Astrocyte (in vitro differentiated cells and primary cell): ENCODE data around the gene MAN2A1. TPM values are rescaled to one million over a fixed set of nuclear protein-coding genes. Genes with fewer than 3 reads are reported as not detected.

Source experiments
- DNase-seq: peaks from one replicate; pipeline ENCODE4 v3.0.0-alpha.2; 2010; ENCODE audit warnings: low read depth
- FAIRE-seq: peaks from 2 replicates; lab custom pipeline; 2011; peaks lifted over from hg19 to GRCh38; lab: Jason Lieb, UNC
- H2AFZ ChIP-seq: 2 replicates; pipeline ENCODE4 v1.6.0; 2012; ENCODE audit warnings: low read depth, low read length, inconsistent platforms
- H3K27ac ChIP-seq: 2 replicates; pipeline ENCODE4 v1.5.1; 2011; ENCODE audit warnings: low read depth, low read length, inconsistent platforms
- H3K27me3 ChIP-seq: 2 replicates; pipeline ENCODE4 v1.6.0; 2011; ENCODE audit warnings: low read length, inconsistent platforms; ENCODE audit not compliant: insufficient read depth
- H3K36me3 ChIP-seq: 2 replicates; pipeline ENCODE4 v1.5.1; 2011; ENCODE audit warnings: low read length, inconsistent platforms; ENCODE audit not compliant: insufficient read depth
- H3K4me1 ChIP-seq: 2 replicates; pipeline ENCODE4 v1.5.1; 2011; ENCODE audit warnings: low read length, inconsistent platforms; ENCODE audit not compliant: insufficient read depth
- H3K4me2 ChIP-seq: 2 replicates; pipeline ENCODE4 v1.6.0; 2012; ENCODE audit warnings: low read length, inconsistent platforms
- H3K4me3 ChIP-seq: 2 replicates; pipeline ENCODE4 v1.5.1; 2011; ENCODE audit warnings: low read depth, mild to moderate bottlenecking, low read length, inconsistent platforms; ENCODE audit not compliant: insufficient read depth
- H3K79me2 ChIP-seq: 2 replicates; pipeline ENCODE4 v1.6.0; 2012; ENCODE audit warnings: mild to moderate bottlenecking, low read length, inconsistent platforms; ENCODE audit not compliant: insufficient read depth
- H3K9ac ChIP-seq: 2 replicates; pipeline ENCODE4 v1.6.0; 2012; ENCODE audit warnings: mild to moderate bottlenecking, low read length, inconsistent platforms
- H3K9me3 ChIP-seq: 2 replicates; pipeline ENCODE4 v1.5.1; 2012; ENCODE audit warnings: low read depth, mild to moderate bottlenecking, low read length, inconsistent platforms; ENCODE audit not compliant: insufficient read depth
- H4K20me1 ChIP-seq: 2 replicates; pipeline ENCODE4 v1.6.0; 2012; ENCODE audit warnings: low read length, inconsistent platforms; ENCODE audit not compliant: insufficient read depth
- H3K27ac Mint-ChIP-seq: one replicate; pipeline ENCODE4 v1.8.0; 2021; ENCODE audit warnings: mild to moderate bottlenecking, mixed read lengths; ENCODE audit not compliant: unreplicated experiment
- H3K27me3 Mint-ChIP-seq: one replicate; pipeline ENCODE4 v1.8.0; 2021; ENCODE audit warnings: low read depth, mixed read lengths; ENCODE audit not compliant: unreplicated experiment
- H3K36me3 Mint-ChIP-seq: one replicate; pipeline ENCODE4 v1.8.0; 2021; ENCODE audit warnings: low read depth, mixed read lengths; ENCODE audit not compliant: unreplicated experiment
- H3K4me1 Mint-ChIP-seq: one replicate; pipeline ENCODE4 v1.8.0; 2021; ENCODE audit warnings: low read depth, mixed read lengths; ENCODE audit not compliant: unreplicated experiment
- H3K4me3 Mint-ChIP-seq: one replicate; pipeline ENCODE4 v1.8.0; 2021; ENCODE audit warnings: mild to moderate bottlenecking, moderate library complexity, mixed read lengths; ENCODE audit not compliant: unreplicated experiment
- H3K9me3 Mint-ChIP-seq: one replicate; pipeline ENCODE4 v1.8.0; 2021; ENCODE audit warnings: mild to moderate bottlenecking, mixed read lengths; ENCODE audit not compliant: unreplicated experiment
- EZH2 ChIP-seq: IDR thresholded peaks from 2 replicates; pipeline ENCODE4 v1.6.1; 2012; ENCODE audit warnings: mild to moderate bottlenecking, low read length, inconsistent platforms; ENCODE audit not compliant: insufficient read depth
- total RNA-seq: library from RNA; stranded (reverse); gene quantifications from 2 replicates; pipeline ENCODE4 v1.2.1, GENCODE V29; 2021
- TF ChIP-seq, protein P1 (sequence below): IDR thresholded peaks from 2 replicates; pipeline ENCODE4 v1.5.1; 2011; ENCODE audit warnings: low read depth, mild to moderate bottlenecking, inconsistent platforms, low read length, moderate library complexity; ENCODE audit not compliant: insufficient read depth

MAN2A1 gene
- total RNA-seq, 1 donor from 2014 or later = 109 TPM

DNA sequence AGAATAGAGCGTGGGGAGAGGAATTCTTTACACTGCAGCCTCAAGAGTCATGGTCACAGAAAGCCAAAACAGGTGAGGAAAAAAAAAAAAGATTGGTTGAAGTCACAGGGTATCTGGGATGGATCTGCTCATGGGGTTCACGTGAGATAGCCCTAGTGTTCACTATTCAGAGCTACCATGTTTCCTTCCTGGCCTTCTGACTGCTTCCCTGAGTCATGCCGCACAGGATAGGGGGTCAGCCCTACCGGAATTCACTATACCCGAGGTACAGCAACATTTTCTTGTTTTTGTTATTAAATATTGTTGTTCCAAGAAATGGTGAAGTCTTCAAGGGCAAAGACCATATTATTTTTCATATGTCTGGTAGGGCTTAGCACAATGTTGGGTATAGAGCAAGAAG lies 21.5 kb upstream of the MAN2A1 start:
- peaks cover 11% of the 10 kb centered on the region for H3K27me3 Mint-ChIP-seq
- H3K9me3 Mint-ChIP-seq = no peaks in the 10 kb centered on the region

DNA sequence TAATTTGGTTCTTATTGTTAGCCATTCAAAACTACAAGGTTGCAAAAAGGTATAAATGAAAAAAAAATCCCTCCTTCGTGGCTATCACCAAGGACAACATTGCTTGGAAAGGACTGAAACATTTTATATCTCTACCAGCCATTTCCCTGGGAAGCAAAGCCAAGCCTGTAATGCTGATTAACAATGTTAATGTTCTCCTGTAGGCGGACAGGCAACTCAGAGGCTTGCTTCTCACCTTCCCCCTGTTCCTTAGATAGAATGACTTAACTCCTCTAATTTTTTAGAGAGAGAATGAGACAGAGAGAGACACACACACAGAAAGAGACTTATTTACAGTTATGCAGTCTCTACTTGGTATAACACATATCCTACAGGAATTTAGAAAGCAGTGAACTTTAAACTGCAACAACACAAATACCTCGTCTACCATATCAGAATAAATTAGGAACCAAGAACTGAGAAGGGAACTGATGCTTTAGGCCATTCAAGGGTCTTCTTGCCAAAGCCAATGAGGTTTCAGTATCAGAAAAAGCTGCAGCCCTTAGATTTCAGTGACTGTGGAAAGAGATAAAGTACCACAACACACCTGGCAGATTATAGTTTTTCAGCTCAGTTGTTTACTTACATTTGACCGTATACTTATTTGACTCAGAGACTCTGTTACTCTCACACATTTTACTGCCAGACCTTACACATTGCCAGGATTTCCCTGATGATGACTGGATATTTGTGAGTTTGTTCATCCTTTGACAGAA lies 20.9 kb upstream of the MAN2A1 start:
- Histone ChIP-seq H3K27me3 (no peaks in the 10 kb centered on the region), H3K27ac (no peak overlapping the region), H3K4me3 (no peak overlapping the region), H3K9me3 (no peaks in the 10 kb centered on the region), H3K4me1 (no peaks in the 10 kb centered on the region), H2AFZ (no peak overlapping the region), H3K36me3 (no peaks in the 10 kb centered on the region), H3K4me2 (no peak overlapping the region), H4K20me1 (no peaks in the 10 kb centered on the region), H3K9ac (no peak overlapping the region), H3K79me2 (no peaks in the 10 kb centered on the region)
- no peak overlapping the region for H3K4me3 Mint-ChIP-seq
- no peak for TF ChIP-seq EZH2
- peaks cover 11% of the 10 kb centered on the region for H3K27me3 Mint-ChIP-seq
- no peaks in the 10 kb centered on the region for H3K9me3 Mint-ChIP-seq
- H3K4me1 Mint-ChIP-seq = no peaks in the 10 kb centered on the region
- no peak overlapping the region for H3K27ac Mint-ChIP-seq
- DNase-seq (no peak), FAIRE-seq (no peak)
- no peaks in the 10 kb centered on the region for H3K36me3 Mint-ChIP-seq

More for the DNA sequence above, 21.5 kb upstream of the MAN2A1 start:
- TF ChIP-seq EZH2 = no peak
- Histone ChIP-seq H3K4me2 (no peak overlapping the region), H3K36me3 (no peaks in the 10 kb centered on the region), H3K27me3 (no peaks in the 10 kb centered on the region), H3K79me2 (no peaks in the 10 kb centered on the region), H2AFZ (no peak overlapping the region), H3K27ac (no peak overlapping the region), H3K9ac (no peak overlapping the region), H4K20me1 (no peaks in the 10 kb centered on the region), H3K4me3 (no peak overlapping the region), H3K9me3 (no peaks in the 10 kb centered on the region), H3K4me1 (no peaks in the 10 kb centered on the region)
- no peak overlapping the region for H3K27ac Mint-ChIP-seq
- H3K4me1 Mint-ChIP-seq = no peaks in the 10 kb centered on the region
- no peak for DNase-seq
- no peak for FAIRE-seq
- H3K36me3 Mint-ChIP-seq = no peaks in the 10 kb centered on the region
- no peak overlapping the region for H3K4me3 Mint-ChIP-seq

DNA sequence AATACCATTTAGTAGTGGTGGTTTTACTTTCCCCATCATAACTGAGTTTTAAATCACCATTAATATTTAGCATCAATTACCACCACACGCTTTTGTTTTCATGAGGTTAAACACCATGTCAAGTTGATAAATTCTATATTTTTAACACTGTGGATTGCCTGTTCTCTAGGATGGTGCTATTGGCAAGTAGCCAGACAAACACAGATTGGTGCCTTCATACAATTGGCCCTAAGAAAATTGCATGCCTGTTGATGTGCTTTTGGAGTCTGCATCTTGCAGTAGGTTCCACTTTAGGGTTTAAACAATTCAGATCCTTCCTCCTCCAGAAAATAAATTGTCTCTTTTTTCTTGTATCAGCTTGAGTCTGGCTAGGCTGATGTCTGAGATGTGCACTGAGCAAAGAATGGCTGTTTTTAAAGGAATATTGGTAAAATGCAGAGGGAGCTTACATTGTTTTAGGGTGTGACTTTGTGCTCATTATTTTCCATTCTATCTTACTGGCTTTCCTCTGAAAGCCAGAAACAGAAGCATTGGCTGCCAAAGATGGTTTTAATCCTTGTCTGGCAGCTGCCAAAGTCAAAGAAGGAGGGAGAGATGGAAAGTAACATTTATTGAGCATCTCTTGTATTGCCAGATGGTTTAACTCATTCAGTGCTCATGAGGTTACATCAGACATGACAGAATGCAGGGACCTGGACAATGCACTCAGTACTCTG lies 19.6 kb upstream of the MAN2A1 start:
- H3K4me3 Mint-ChIP-seq = no peak overlapping the region
- Histone ChIP-seq H3K9ac (no peak overlapping the region), H3K4me3 (no peak overlapping the region), H4K20me1 (no peaks in the 10 kb centered on the region), H3K4me1 (no peaks in the 10 kb centered on the region), H3K4me2 (no peak overlapping the region), H3K79me2 (no peaks in the 10 kb centered on the region), H3K27ac (no peak overlapping the region), H2AFZ (no peak overlapping the region), H3K9me3 (no peaks in the 10 kb centered on the region), H3K27me3 (no peaks in the 10 kb centered on the region), H3K36me3 (no peaks in the 10 kb centered on the region)
- FAIRE-seq (no peak), DNase-seq (no peak)
- TF ChIP-seq, protein P1, sequence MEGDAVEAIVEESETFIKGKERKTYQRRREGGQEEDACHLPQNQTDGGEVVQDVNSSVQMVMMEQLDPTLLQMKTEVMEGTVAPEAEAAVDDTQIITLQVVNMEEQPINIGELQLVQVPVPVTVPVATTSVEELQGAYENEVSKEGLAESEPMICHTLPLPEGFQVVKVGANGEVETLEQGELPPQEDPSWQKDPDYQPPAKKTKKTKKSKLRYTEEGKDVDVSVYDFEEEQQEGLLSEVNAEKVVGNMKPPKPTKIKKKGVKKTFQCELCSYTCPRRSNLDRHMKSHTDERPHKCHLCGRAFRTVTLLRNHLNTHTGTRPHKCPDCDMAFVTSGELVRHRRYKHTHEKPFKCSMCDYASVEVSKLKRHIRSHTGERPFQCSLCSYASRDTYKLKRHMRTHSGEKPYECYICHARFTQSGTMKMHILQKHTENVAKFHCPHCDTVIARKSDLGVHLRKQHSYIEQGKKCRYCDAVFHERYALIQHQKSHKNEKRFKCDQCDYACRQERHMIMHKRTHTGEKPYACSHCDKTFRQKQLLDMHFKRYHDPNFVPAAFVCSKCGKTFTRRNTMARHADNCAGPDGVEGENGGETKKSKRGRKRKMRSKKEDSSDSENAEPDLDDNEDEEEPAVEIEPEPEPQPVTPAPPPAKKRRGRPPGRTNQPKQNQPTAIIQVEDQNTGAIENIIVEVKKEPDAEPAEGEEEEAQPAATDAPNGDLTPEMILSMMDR = no peak
- no peak for TF ChIP-seq EZH2
- no peaks in the 10 kb centered on the region for H3K9me3 Mint-ChIP-seq
- H3K27ac Mint-ChIP-seq = no peak overlapping the region
- peaks cover 14% of the 10 kb centered on the region for H3K27me3 Mint-ChIP-seq
- no peaks in the 10 kb centered on the region for H3K36me3 Mint-ChIP-seq
- H3K4me1 Mint-ChIP-seq = no peaks in the 10 kb centered on the region
